H9 (cell line): Measurements from ENCODE around the gene WWC2. TPM values are rescaled to one million over a fixed set of nuclear protein-coding genes. Genes with fewer than 3 reads are reported as not detected.

Experiments
- DNase-seq: peaks from one replicate; pipeline ENCODE4 v3.0.0-alpha.2; 2017
- H2AFZ ChIP-seq: one replicate; pipeline ENCODE4 v1.6.1; 2013; ENCODE audit warnings: mild to moderate bottlenecking, low read length, control low read depth, moderate library complexity
- H2AK5ac ChIP-seq: 2 replicates; pipeline ENCODE4 v1.6.1; 2013; ENCODE audit warnings: low read length, control low read depth, mixed read lengths; ENCODE audit not compliant: insufficient read length
- H2BK120ac ChIP-seq: one replicate; pipeline ENCODE4 v1.6.1; 2013; ENCODE audit warnings: low read depth, mild to moderate bottlenecking, low read length, control low read depth, inconsistent platforms; ENCODE audit not compliant: poor library complexity, severe bottlenecking
- H2BK12ac ChIP-seq: 2 replicates; pipeline ENCODE4 v1.6.1; 2013; ENCODE audit warnings: low read length, control low read depth, mixed read lengths, low read depth; ENCODE audit not compliant: insufficient read length
- H2BK15ac ChIP-seq: 2 replicates; pipeline ENCODE4 v1.6.1; 2013; ENCODE audit warnings: low read depth, low read length, control low read depth
- H2BK20ac ChIP-seq: one replicate; pipeline ENCODE4 v1.6.1; 2013; ENCODE audit warnings: low read depth, mild to moderate bottlenecking, low read length, control low read depth, inconsistent platforms; ENCODE audit not compliant: poor library complexity, severe bottlenecking
- H2BK5ac ChIP-seq: 2 replicates; pipeline ENCODE4 v1.6.1; 2013; ENCODE audit warnings: low read length, control low read depth, mixed read lengths; ENCODE audit not compliant: insufficient read length
- H3K14ac ChIP-seq: 2 replicates; pipeline ENCODE4 v1.6.1; 2013; ENCODE audit warnings: low read length, control low read depth; ENCODE audit not compliant: insufficient read depth
- H3K18ac ChIP-seq: 2 replicates; pipeline ENCODE4 v1.6.1; 2013; ENCODE audit warnings: low read depth, mild to moderate bottlenecking, mixed read lengths, low read length, control low read depth; ENCODE audit not compliant: insufficient read length
- H3K23ac ChIP-seq: 2 replicates; pipeline ENCODE4 v1.6.1; 2013; ENCODE audit warnings: low read length, control low read depth, mixed read lengths, low read depth; ENCODE audit not compliant: insufficient read length
- H3K23me2 ChIP-seq: 2 replicates; pipeline ENCODE4 v1.6.1; 2013; ENCODE audit warnings: low read depth, mild to moderate bottlenecking, mixed read lengths, low read length, control low read depth; ENCODE audit not compliant: insufficient read length, poor library complexity, severe bottlenecking
- H3K27ac ChIP-seq: 2 replicates; pipeline ENCODE4 v1.5.1; 2013; ENCODE audit warnings: low read length, control low read depth, mixed read lengths, low read depth; ENCODE audit not compliant: insufficient read length
- H3K27me3 ChIP-seq: 2 replicates; pipeline ENCODE4 v1.6.1; 2013; ENCODE audit warnings: low read length, control low read depth, inconsistent platforms; ENCODE audit not compliant: insufficient read depth
- H3K4ac ChIP-seq: 2 replicates; pipeline ENCODE4 v1.6.1; 2013; ENCODE audit warnings: low read depth, mild to moderate bottlenecking, control low read depth, inconsistent platforms, low read length, moderate library complexity
- H3K4me1 ChIP-seq: 2 replicates; pipeline ENCODE4 v1.6.1; 2013; ENCODE audit warnings: low read length, control low read depth, inconsistent platforms; ENCODE audit not compliant: insufficient read depth
- H3K4me2 ChIP-seq: 2 replicates; pipeline ENCODE4 v1.6.1; 2013; ENCODE audit warnings: low read length, control low read depth, mixed read lengths; ENCODE audit not compliant: insufficient read length, insufficient read depth
- H3K56ac ChIP-seq: 2 replicates; pipeline ENCODE4 v1.6.1; 2013; ENCODE audit warnings: low read depth, mild to moderate bottlenecking, mixed read lengths, low read length, control low read depth; ENCODE audit not compliant: insufficient read length
- H3K79me1 ChIP-seq: 2 replicates; pipeline ENCODE4 v1.6.1; 2013; ENCODE audit warnings: low read depth, mild to moderate bottlenecking, moderate library complexity, low read length, control low read depth, inconsistent platforms; ENCODE audit not compliant: insufficient read depth, poor library complexity, severe bottlenecking
- H3K79me2 ChIP-seq: 2 replicates; pipeline ENCODE4 v1.6.1; 2013; ENCODE audit warnings: low read length, control low read depth, inconsistent platforms; ENCODE audit not compliant: insufficient read depth
- H3K9ac ChIP-seq: 2 replicates; pipeline ENCODE4 v1.6.1; 2013; ENCODE audit warnings: low read length, control low read depth, mixed read lengths; ENCODE audit not compliant: insufficient read length; ENCODE audit errors: extremely low read depth
- H3K9me3 ChIP-seq: one replicate; pipeline ENCODE4 v1.6.1; 2013; ENCODE audit warnings: low read depth, low read length, inconsistent platforms; ENCODE audit not compliant: control insufficient read depth
- H3T11ph ChIP-seq: one replicate; pipeline ENCODE4 v1.6.1; 2013; ENCODE audit warnings: mild to moderate bottlenecking, low read length, control low read depth, inconsistent platforms
- H4K20me1 ChIP-seq: one replicate; pipeline ENCODE4 v1.6.1; 2013; ENCODE audit not compliant: control insufficient read depth, insufficient read length, insufficient read depth
- H4K5ac ChIP-seq: 2 replicates; pipeline ENCODE4 v1.6.1; 2013; ENCODE audit warnings: low read depth, mild to moderate bottlenecking, mixed read lengths, low read length, control low read depth; ENCODE audit not compliant: insufficient read length
- H4K8ac ChIP-seq: replicated peaks from 2 replicates; pipeline ENCODE4 v1.6.1; 2013; ENCODE audit warnings: low read length, control low read depth, mixed read lengths, low read depth; ENCODE audit not compliant: insufficient read length
- H4K91ac ChIP-seq: 2 replicates; pipeline ENCODE4 v1.6.1; 2013; ENCODE audit warnings: low read depth, mild to moderate bottlenecking, moderate library complexity, mixed read lengths, low read length, control low read depth; ENCODE audit not compliant: insufficient read length
- H3K27ac Mint-ChIP-seq, 3 experiments: 2 replicates in 2 of 3; 3 replicates in 1 of 3; pipeline ENCODE4 v1.8.0; 2020 to 2021; ENCODE audit warnings: mixed read lengths in 3 of 3, mild to moderate bottlenecking in 1 of 3, moderate library complexity in 1 of 3
- H3K27me3 Mint-ChIP-seq: 2 replicates; pipeline ENCODE4 v1.8.0; 2021; ENCODE audit warnings: low read depth, mild to moderate bottlenecking, moderate library complexity, mixed read lengths
- H3K36me3 Mint-ChIP-seq, 3 experiments: 2 replicates in 2 of 3; 3 replicates in 1 of 3; pipeline ENCODE4 v1.8.0; 2020 to 2021; ENCODE audit warnings: low read depth in 3 of 3, mixed read lengths in 3 of 3; ENCODE audit not compliant: insufficient read depth in 1 of 3
- H3K4me1 Mint-ChIP-seq, 2 experiments: 2 replicates each; pipeline ENCODE4 v1.8.0; 2020; ENCODE audit warnings: mixed read lengths in 2 of 2
- H3K4me3 Mint-ChIP-seq, 2 experiments: 2 replicates in 1 of 2; 3 replicates in 1 of 2; pipeline ENCODE4 v1.8.0; 2020 to 2021; ENCODE audit warnings: mild to moderate bottlenecking in 2 of 2, mixed read lengths in 2 of 2, moderate library complexity in 1 of 2
- H3K9me3 Mint-ChIP-seq, 2 experiments: 2 replicates in 1 of 2; 3 replicates in 1 of 2; pipeline ENCODE4 v1.8.0; 2020; ENCODE audit warnings: mild to moderate bottlenecking in 2 of 2, mixed read lengths in 2 of 2, moderate library complexity in 1 of 2
- CTCF ChIP-seq: fragments of 200-600 bp; sonication (generic); conservative IDR thresholded peaks from 3 replicates; pipeline ENCODE4 v1.8.0; 2021; ENCODE audit warnings: antibody characterized with exemption, mild to moderate bottlenecking
- total RNA-seq: library from RNA; stranded (reverse); gene quantifications from 2 replicates; pipeline ENCODE4 v1.2.1, GENCODE V29; 2021

The WWC2 gene
- total RNA-seq, 1 experiment from 2014 or later = 106 TPM

- Histone ChIP-seq H3K79me2 (peaks cover 25% of the 10 kb centered on the region; the same call in 1 of the 2 replicates), H3K4ac (no peak overlapping the region), H3K27me3 (no peaks in the 10 kb centered on the region), H3K14ac (no peak overlapping the region), H3K56ac (no peak overlapping the region), H3K23me2 (no peaks in the 10 kb centered on the region), H3K9me3 (no peaks in the 10 kb centered on the region), H4K20me1 (no peaks in the 10 kb centered on the region), H3T11ph (no peak overlapping the region), H2BK15ac (no peak overlapping the region), H2BK12ac (no peak overlapping the region), H2BK120ac (no peak overlapping the region), H3K79me1 (peaks cover 5% of the 10 kb centered on the region), H4K8ac (no peak overlapping the region), H3K4me1 (peaks cover 10% of the 10 kb centered on the region; the same call in 1 of the 2 replicates), H4K5ac (no peak overlapping the region), H2AFZ (no peak overlapping the region), H3K18ac (no peak overlapping the region), H2BK5ac (no peak overlapping the region), H3K27ac (no peak overlapping the region), H2BK20ac (no peak overlapping the region), H4K91ac (no peak overlapping the region), H3K23ac (no peak overlapping the region), H3K9ac (no peak overlapping the region), H3K4me2 (no peak overlapping the region), H2AK5ac (no peak overlapping the region)
- no peak for TF ChIP-seq CTCF
- no peak for DNase-seq
- Mint-ChIP-seq H3K27me3 (no peaks in the 10 kb centered on the region), H3K27ac (no peak overlapping the region), H3K9me3 (no peaks in the 10 kb centered on the region), H3K4me1 (peaks cover 51 to 52% of the 10 kb centered on the region in 2 experiments), H3K36me3 (peaks cover 0 to 5% (median 0%) of the 10 kb centered on the region in 3 experiments; a peak in 3 of 7 replicates), H3K4me3 (no peak overlapping the region)
Observed at GRCh38 chr4:183170894-183171293, 71.8 kb downstream of the WWC2 start.
